Measurements from ENCODE around the gene TXNRD3.
A peak's percentile ranks its signal among the peaks of the same experiment; 100 is the strongest.

Gene TXNRD3

GRCh38 chr3:126570103-126570541 is 84.8 kb downstream of the TXNRD3 start:
- no peak overlapping the region for H3K4me3 ChIP-seq
- no peak overlapping the region for H3K27ac ChIP-seq
- TF ChIP-seq CTCF (IDR thresholded peaks at IDR 0.05): no peak
- DNase-seq (ENCODE audit: low spot score): no peak

DNA sequence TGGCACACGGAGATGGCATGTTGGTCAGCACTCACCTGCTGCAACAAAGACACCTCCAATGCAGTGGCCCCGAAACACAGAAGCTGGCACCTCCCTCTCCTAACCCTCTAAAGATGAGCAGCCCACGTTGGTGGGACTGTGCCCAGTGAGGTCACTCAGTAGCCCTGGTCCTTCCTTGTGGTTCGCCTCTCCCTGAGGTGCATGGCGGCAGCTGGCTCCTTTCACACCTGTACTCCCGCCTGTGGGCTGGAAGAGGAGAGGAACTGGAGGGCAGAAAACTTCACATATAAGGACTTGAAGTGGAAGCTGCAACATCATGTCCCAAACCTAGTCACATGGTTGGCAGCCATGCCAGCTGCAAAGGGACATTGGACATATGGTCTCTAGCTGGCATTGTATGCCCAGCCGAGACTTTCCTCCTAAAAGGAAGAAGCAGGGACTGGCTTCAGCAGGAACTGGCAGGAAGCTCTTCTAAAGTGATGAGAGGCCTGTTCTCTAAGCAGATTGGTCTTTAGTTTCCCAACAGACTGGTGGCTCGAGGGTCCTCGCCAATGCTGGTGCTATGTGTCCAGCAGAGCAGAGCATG is 85.4 kb downstream of the TXNRD3 start:
- DNase-seq (ENCODE audit: low spot score): no peak
- no peak overlapping the region for H3K4me3 ChIP-seq
- no peak overlapping the region for H3K27ac ChIP-seq
- TF ChIP-seq CTCF (IDR thresholded peaks at IDR 0.05): no peak

- TF ChIP-seq CTCF (IDR thresholded peaks at IDR 0.05): no peak
- H3K4me3 ChIP-seq: no peak overlapping the region
- no peak overlapping the region for H3K27ac ChIP-seq
- no peak for DNase-seq (ENCODE audit: low spot score)
Measured at GRCh38 chr3:126568776-126569342, 86.1 kb downstream of the TXNRD3 start.

- H3K4me3 ChIP-seq: no peak overlapping the region
- TF ChIP-seq CTCF (IDR thresholded peaks at IDR 0.05): no peak
- no peak overlapping the region for H3K27ac ChIP-seq
- no peak for DNase-seq (ENCODE audit: low spot score)
Measured at GRCh38 chr3:126567696-126568438, 87.1 kb downstream of the TXNRD3 start.

DNA sequence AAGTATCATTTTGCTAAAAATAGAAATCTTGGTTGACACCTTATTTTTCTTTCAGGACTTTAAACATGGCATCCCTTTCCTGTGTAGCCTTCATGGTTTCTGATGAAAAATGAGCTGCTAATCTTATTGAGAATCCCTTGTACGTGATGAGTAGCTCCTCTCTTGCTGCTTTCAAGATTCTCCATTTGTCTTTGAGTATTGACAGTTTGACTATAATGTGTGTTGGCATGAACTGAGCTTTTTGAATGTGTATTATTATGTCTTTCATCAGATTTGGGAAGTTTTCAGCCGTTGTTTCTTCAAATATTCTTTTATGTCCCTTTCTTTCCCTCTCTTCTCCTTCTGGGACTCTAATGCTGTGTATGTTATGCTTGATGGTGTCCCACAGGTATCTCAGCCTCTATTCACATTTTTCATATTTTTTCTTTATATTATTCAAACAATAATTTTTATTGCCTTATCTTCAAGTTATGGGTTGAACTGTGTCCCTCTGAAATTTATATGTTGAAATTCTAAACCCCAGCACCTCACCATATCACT is 92.1 kb downstream of the TXNRD3 start:
- no peak for DNase-seq (ENCODE audit: low spot score)
- no peak overlapping the region for H3K27ac ChIP-seq
- no peak overlapping the region for H3K4me3 ChIP-seq
- TF ChIP-seq CTCF (IDR thresholded peaks at IDR 0.05): no peak

DNA sequence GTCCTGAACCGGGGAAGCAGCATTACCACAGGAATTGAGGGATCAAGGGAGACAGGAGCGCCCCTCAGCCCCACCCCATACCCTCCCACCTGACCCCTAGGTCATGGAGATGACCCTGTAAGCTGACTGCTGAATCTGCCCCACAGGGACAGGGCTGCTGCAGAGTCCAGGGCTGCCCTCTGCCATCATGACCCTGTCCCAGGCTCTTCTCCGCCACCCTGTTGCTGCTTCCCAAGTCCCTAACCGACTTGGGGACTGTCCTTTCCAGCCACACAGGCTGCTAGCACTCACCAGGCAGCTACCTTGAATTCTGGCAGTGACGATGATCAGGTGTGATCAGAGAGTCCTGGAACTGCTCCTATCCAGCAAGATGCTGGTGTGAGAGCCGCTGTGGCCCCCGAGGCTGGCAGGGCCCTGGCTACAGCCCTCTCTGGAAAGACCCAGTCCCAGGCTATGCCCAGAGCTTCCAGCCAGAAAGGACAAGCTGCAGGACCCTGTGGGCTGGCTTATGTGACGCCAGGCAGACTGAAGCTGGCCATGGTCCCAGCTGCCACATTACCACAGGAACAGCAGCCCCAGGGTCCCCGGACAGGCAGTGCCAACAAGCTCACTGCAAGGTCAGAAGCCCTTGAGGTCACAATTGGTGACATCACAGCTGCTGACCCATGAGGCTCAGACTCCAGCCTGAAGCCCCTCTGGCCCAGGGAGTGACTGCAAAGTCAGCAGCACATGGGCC is 96.4 kb downstream of the TXNRD3 start, which contains the start of gene C3orf22:
Gene C3orf22, minus strand, starts transcription at position 597 of the 736 bp plus-strand sequence. CDS start 5,542 bp downstream, outside the sequence.
- no peak within 1 kb of the TSS for H3K4me3 ChIP-seq
- DNase-seq (ENCODE audit: low spot score): peak; percentile 58
- TF ChIP-seq CTCF (IDR thresholded peaks at IDR 0.05): no peak
- no peak within 1 kb of the TSS for H3K27ac ChIP-seq

Measured in coronary artery (tissue), 2 donors.